HTR-8/SVneo (cell line): ENCODE results near the gene PPP2R1B.
"Not testable (repeated sequence)": the region's sequence is repeated elsewhere in the genome, so short reads cannot be mapped to it uniquely, and the experiment has no call there.

ENCODE experiments used
- DNase-seq: peaks from one replicate; pipeline ENCODE4 v3.0.0; 2011; ENCODE audit warnings: low spot score, mixed read lengths; ENCODE audit not compliant: insufficient read length
- FAIRE-seq: peaks from 2 replicates; lab custom pipeline; 2011; peaks lifted over from hg19 to GRCh38; lab: Jason Lieb, UNC

The PPP2R1B gene

GRCh38 chr11:111730871-111731591, 35.2 kb downstream of the PPP2R1B start:
- no peak for DNase-seq
- peak; percentile 95 for FAIRE-seq

GRCh38 chr11:111729831-111730311, 36.3 kb downstream of the PPP2R1B start:
- FAIRE-seq (peak; percentile 20), DNase-seq (no peak)

- FAIRE-seq = no peak
Measured at GRCh38 chr11:111729071-111729830, 36.9 kb downstream of the PPP2R1B start.

GRCh38 chr11:111727431-111727830, 38.8 kb downstream of the PPP2R1B start:
- FAIRE-seq = peak; percentile 72
- DNase-seq = no peak

More at GRCh38 chr11:111729071-111729830, 36.9 kb downstream of the PPP2R1B start:
- no peak for DNase-seq

- DNase-seq = no peak
- peak; percentile 84 for FAIRE-seq
Measured at GRCh38 chr11:111726301-111726713, 39.9 kb downstream of the PPP2R1B start.

- DNase-seq = no peak
- FAIRE-seq = no peak
Measured at GRCh38 chr11:111725621-111726020, 40.6 kb downstream of the PPP2R1B start.

- FAIRE-seq = peak; percentile 62
- no peak for DNase-seq
Measured at GRCh38 chr11:111724615-111725129, 41.5 kb downstream of the PPP2R1B start.

- FAIRE-seq (peak; percentile 33), DNase-seq (no peak)
Measured at GRCh38 chr11:111723595-111723994, 42.6 kb downstream of the PPP2R1B start.

GRCh38 chr11:111722501-111722900, 43.7 kb downstream of the PPP2R1B start:
- FAIRE-seq (no peak), DNase-seq (no peak)

- no peak for FAIRE-seq
- DNase-seq = no peak
Measured at GRCh38 chr11:111720801-111721494, 45.2 kb downstream of the PPP2R1B start.

- DNase-seq (no peak), FAIRE-seq (no peak)
Measured at GRCh38 chr11:111719379-111719778, 46.8 kb downstream of the PPP2R1B start.

- FAIRE-seq = no peak
- DNase-seq = no peak
Measured at GRCh38 chr11:111718859-111719258, 47.3 kb downstream of the PPP2R1B start.

- DNase-seq (peak; percentile 63), FAIRE-seq (peak; percentile 94)
Measured at GRCh38 chr11:111718436-111718835, 47.8 kb downstream of the PPP2R1B start.

GRCh38 chr11:111717660-111718059, 48.5 kb downstream of the PPP2R1B start:
- FAIRE-seq = peak; percentile 65
- not testable (repeated sequence) for DNase-seq

GRCh38 chr11:111715142-111715816, 50.9 kb downstream of the PPP2R1B start:
- no peak for FAIRE-seq
- no peak for DNase-seq

- peak; percentile 73 for FAIRE-seq
Measured at GRCh38 chr11:111714522-111714921, 51.7 kb downstream of the PPP2R1B start.

GRCh38 chr11:111707691-111708067, 58.5 kb downstream of the PPP2R1B start:
- DNase-seq (no peak), FAIRE-seq (peak; percentile 26)

More at GRCh38 chr11:111714522-111714921, 51.7 kb downstream of the PPP2R1B start:
- no peak for DNase-seq

- peak; percentile 67 for DNase-seq
- FAIRE-seq = peak; percentile 90
Measured at GRCh38 chr11:111707039-111707690, 59.0 kb downstream of the PPP2R1B start.

- FAIRE-seq = no peak
- DNase-seq = no peak
Measured at GRCh38 chr11:111703576-111703975, 62.6 kb downstream of the PPP2R1B start.
